PFSK-1 (cell line): ENCODE measurements around the gene HSD3B2.

Experiments used
- POLR2AphosphoS5 ChIP-seq: IDR thresholded peaks from 2 replicates; pipeline ENCODE4 v1.6.1; 2012; ENCODE audit warnings: low read depth, mild to moderate bottlenecking, control low read depth, low read length, moderate library complexity
- TAF1 ChIP-seq: IDR thresholded peaks from 2 replicates; pipeline ENCODE4 v1.6.1; 2012; ENCODE audit warnings: low read length, control low read depth, borderline replicate concordance; ENCODE audit not compliant: insufficient read depth

DNA sequence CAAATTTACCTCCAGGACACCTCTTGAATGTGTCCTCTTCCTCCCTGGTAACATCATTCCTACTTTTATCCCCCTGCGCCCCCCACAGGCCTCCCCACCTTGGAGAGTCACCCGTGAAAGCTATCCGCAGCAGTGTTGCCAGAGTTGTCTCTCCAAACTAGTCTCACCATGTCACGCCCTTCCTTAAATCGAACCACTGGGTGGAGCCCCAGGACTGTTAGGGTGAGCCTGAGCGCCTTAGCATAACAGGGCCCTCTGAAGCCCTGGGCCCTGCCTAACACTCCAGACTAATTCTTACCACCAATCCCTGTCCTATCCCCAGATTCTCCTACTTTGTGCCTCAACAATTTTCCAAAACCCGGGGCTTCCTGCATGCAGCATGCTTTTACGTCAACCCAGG lies 35.0 kb downstream of the HSD3B2 start:
- TF ChIP-seq POLR2AphosphoS5: no peak
- TF ChIP-seq TAF1: no peak
